ENCODE data around the gene DGUOK.

The DGUOK gene

GRCh38 chr2:74001781-74002504 lies 75.3 kb downstream of the DGUOK start:
- DNase-seq, result no peak

- DNase-seq, result peak; percentile 63
These were observed 76.1 kb downstream of the DGUOK start for GRCh38 chr2:74002505-74003421.

- DNase-seq, result peak; percentile 32
These were observed 77.0 kb downstream of the DGUOK start for GRCh38 chr2:74003494-74004211.

GRCh38 chr2:74004212-74005182 lies 77.8 kb downstream of the DGUOK start:
- DNase-seq, result no peak

- DNase-seq, result no peak
These were observed 79.1 kb downstream of the DGUOK start for GRCh38 chr2:74005786-74006185.

- DNase-seq, result no peak
These were observed 79.8 kb downstream of the DGUOK start for GRCh38 chr2:74006459-74006858.

GRCh38 chr2:74007121-74007520 lies 80.4 kb downstream of the DGUOK start:
- no peak for DNase-seq

- no peak for DNase-seq
These were observed 81.0 kb downstream of the DGUOK start for GRCh38 chr2:74007711-74008110.

Data from kidney glomerular epithelial cell (primary cell).